A673 (cell line): Measurements from ENCODE around the gene DAPK1. TPM values are rescaled to one million over a fixed set of nuclear protein-coding genes. Genes with fewer than 3 reads are reported as not detected.

ENCODE experiments used
- BruUV-seq: library from RNA; stranded (reverse); fragments of 400-500 nt; replicated peaks from 2 replicates; lab custom pipeline; 2021; lab: Mats Ljungman, UMichigan
- CTCF ChIA-PET: fragments of 300-600 bp; sonication (Branson Sonifier 250); formaldehyde crosslinking; loops from one replicate; lab custom pipeline; 2022; ENCODE audit warnings: antibody characterized with exemption; lab: Charles Lee
- POLR2A ChIA-PET: fragments of 300-600 bp; sonication (Branson Sonifier 250); formaldehyde crosslinking; loops from one replicate; lab custom pipeline; 2022; ENCODE audit warnings: antibody characterized with exemption; ENCODE audit not compliant: low non-redundant PET; lab: Charles Lee
- DNase-seq: peaks from one replicate; pipeline ENCODE4 v3.0.0-alpha.2; 2015; ENCODE audit warnings: low spot score
- H3K27ac ChIP-seq: fragments of 200-600 bp; sonication (generic); 2 replicates; pipeline ENCODE4 v1.5.1; 2016; ENCODE audit warnings: mixed run types, low read depth, mild to moderate bottlenecking, mixed read lengths, antibody characterized with exemption, low read length; ENCODE audit not compliant: poor library complexity, severe bottlenecking
- H3K27me3 ChIP-seq: fragments of 200-600 bp; sonication (generic); replicated peaks from 2 replicates; pipeline ENCODE4 v1.6.1; 2017; ENCODE audit warnings: mixed run types, low read depth, mild to moderate bottlenecking, mixed read lengths, antibody characterized with exemption, low read length; ENCODE audit not compliant: insufficient read depth, poor library complexity
- H3K36me3 ChIP-seq: fragments of 200-600 bp; sonication (generic); 2 replicates; pipeline ENCODE4 v1.6.1; 2016; ENCODE audit warnings: mixed run types, mild to moderate bottlenecking, mixed read lengths, antibody characterized with exemption, low read length; ENCODE audit not compliant: insufficient read depth, poor library complexity, severe bottlenecking
- H3K4me1 ChIP-seq: fragments of 200-600 bp; sonication (generic); 2 replicates; pipeline ENCODE4 v1.6.1; 2017; ENCODE audit warnings: mixed run types, mild to moderate bottlenecking, mixed read lengths, antibody characterized with exemption, low read length; ENCODE audit not compliant: insufficient read depth, poor library complexity, severe bottlenecking
- H3K4me3 ChIP-seq: fragments of 200-600 bp; sonication (generic); 2 replicates; pipeline ENCODE4 v1.5.1; 2016; ENCODE audit warnings: low read depth, mixed run types, mild to moderate bottlenecking, mixed read lengths, low read length; ENCODE audit not compliant: poor library complexity, severe bottlenecking
- H3K9me3 ChIP-seq: fragments of 200-600 bp; sonication (generic); 2 replicates; pipeline ENCODE4 v1.6.1; 2016; ENCODE audit warnings: mixed run types, low read depth, mild to moderate bottlenecking, mixed read lengths, antibody characterized with exemption, low read length; ENCODE audit not compliant: poor library complexity, severe bottlenecking
- CTCF ChIP-seq: fragments of 300-800, 200-600 bp; sonication (generic); conservative IDR thresholded peaks from 2 replicates; pipeline ENCODE4 v1.5.1; 2017; ENCODE audit warnings: low read depth, mild to moderate bottlenecking, antibody characterized with exemption, low read length, moderate library complexity, mixed read lengths
- EZH2 ChIP-seq: fragments of 200-600 bp; sonication (generic); IDR thresholded peaks from 2 replicates; pipeline ENCODE4 v1.6.1; 2017; ENCODE audit warnings: borderline replicate concordance, low read depth, mild to moderate bottlenecking, mixed read lengths, antibody characterized with exemption, low read length; ENCODE audit not compliant: poor library complexity, severe bottlenecking
- intact Hi-C: fragments of 100-400 bp; cut with micrococcal nuclease; formaldehyde crosslinking; loops from one replicate; pipeline ENCODE4 v1.10.0; 2022; ENCODE audit not compliant: unreplicated experiment
- total RNA-seq: library from RNA; stranded (reverse); gene quantifications from 2 replicates; pipeline ENCODE4 v1.2.3, GENCODE V29; 2021

DAPK1 gene
- total RNA-seq, 1 experiment from 2014 or later: 380 TPM

GRCh38 chr9:87570000-87570908, 72.6 kb downstream of the DAPK1 start:
- Histone ChIP-seq H3K9me3 (no peaks in the 10 kb centered on the region), H3K36me3 (peaks cover 46% of the 10 kb centered on the region), H3K27me3 (no peaks in the 10 kb centered on the region), H3K4me1 (peaks cover 52% of the 10 kb centered on the region), H3K27ac (peak overlapping the region; percentile 48), H3K4me3 (no peak overlapping the region)
- BruUV-seq: no TSS peak
- no peak for DNase-seq
- POLR2A ChIA-PET: no interaction called here
- TF ChIP-seq CTCF (no peak), EZH2 (no peak)
- intact Hi-C loops: no loop called here
- CTCF ChIA-PET: interaction anchor here (0.6 kb wide), 1 partner anchor 23 kb away, joined by 3 read pairs; no protein-coding TSS in a partner anchor

GRCh38 chr9:87572719-87573118, 75.1 kb downstream of the DAPK1 start:
- Histone ChIP-seq H3K36me3 (peaks cover 49% of the 10 kb centered on the region), H3K4me3 (no peak overlapping the region), H3K9me3 (no peaks in the 10 kb centered on the region), H3K27me3 (no peaks in the 10 kb centered on the region), H3K27ac (no peak overlapping the region), H3K4me1 (peaks cover 45% of the 10 kb centered on the region)
- intact Hi-C loops: no loop called here
- CTCF ChIA-PET: no interaction called here
- BruUV-seq: no TSS peak
- TF ChIP-seq CTCF (no peak), EZH2 (no peak)
- POLR2A ChIA-PET: no interaction called here
- DNase-seq: no peak

DNA sequence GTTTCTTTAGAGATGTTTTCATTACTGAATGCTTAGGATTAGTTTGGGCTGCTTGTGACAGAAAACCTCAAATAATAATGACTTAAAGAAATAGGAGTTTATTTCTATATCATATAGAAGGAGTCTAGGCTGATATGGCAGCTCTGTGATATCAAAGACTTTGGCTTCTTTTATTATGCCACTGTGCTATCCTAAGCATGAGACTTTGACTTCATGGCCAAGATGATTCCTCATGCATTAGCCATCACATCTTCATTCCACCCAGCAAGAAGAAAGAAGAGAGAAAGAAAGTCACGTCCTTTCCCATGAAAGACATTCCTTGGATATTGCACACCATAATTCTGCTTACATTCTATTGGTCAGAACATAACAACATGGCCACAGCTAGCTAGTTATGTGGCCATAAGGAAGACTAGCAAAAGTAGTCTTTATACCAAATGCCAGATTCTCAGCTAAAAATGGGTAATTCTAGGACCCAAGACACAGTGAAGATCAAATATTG, 76.2 kb downstream of the DAPK1 start:
- Histone ChIP-seq H3K4me1 (peaks cover 45% of the 10 kb centered on the region), H3K4me3 (no peak overlapping the region), H3K27ac (no peak overlapping the region), H3K36me3 (peaks cover 44% of the 10 kb centered on the region), H3K9me3 (no peaks in the 10 kb centered on the region), H3K27me3 (no peaks in the 10 kb centered on the region)
- no peak for DNase-seq
- TF ChIP-seq EZH2 (no peak), CTCF (no peak)
- no TSS peak for BruUV-seq
- POLR2A ChIA-PET: no interaction called here
- CTCF ChIA-PET: no interaction called here
- intact Hi-C loops: no loop called here
